WTC11 (cell line): ENCODE measurements around the gene RASA2. TPM values are rescaled to one million over a fixed set of nuclear protein-coding genes. Genes with fewer than 3 reads are reported as not detected.

Experiments used
- ATAC-seq: fragments of 200-7000 bp; cut with Tn5 transposase; 2 replicates; pipeline ENCODE4 v1.10.0; 2021; ENCODE audit warnings: mild to moderate bottlenecking, moderate library complexity
- CTCF ChIA-PET: fragments of 300-600 bp; sonication (Branson Sonifier 250); formaldehyde crosslinking; loops from one replicate; lab custom pipeline; 2021; ENCODE audit warnings: antibody characterized with exemption; lab: Charles Lee
- POLR2A ChIA-PET: fragments of 350-600 bp; sonication (Branson Sonifier 250); formaldehyde crosslinking; loops from one replicate; lab custom pipeline; 2021; ENCODE audit warnings: antibody characterized with exemption; lab: Charles Lee
- DNase-seq: peaks from one replicate; pipeline ENCODE4 v3.0.0; 2021; ENCODE audit warnings: low spot score
- H3K27ac Mint-ChIP-seq: 2 replicates; pipeline ENCODE4 v1.8.0; 2021; ENCODE audit warnings: mixed read lengths
- H3K27me3 Mint-ChIP-seq: 2 replicates; pipeline ENCODE4 v1.8.0; 2021; ENCODE audit warnings: low read depth, mild to moderate bottlenecking, moderate library complexity, mixed read lengths
- H3K36me3 Mint-ChIP-seq: 2 replicates; pipeline ENCODE4 v1.8.0; 2021; ENCODE audit warnings: mixed read lengths
- H3K4me1 Mint-ChIP-seq: 2 replicates; pipeline ENCODE4 v1.8.0; 2022; ENCODE audit warnings: mixed read lengths
- H3K4me3 Mint-ChIP-seq: 2 replicates; pipeline ENCODE4 v1.8.0; 2021; ENCODE audit warnings: mild to moderate bottlenecking, moderate library complexity, mixed read lengths
- H3K9me3 Mint-ChIP-seq: 2 replicates; pipeline ENCODE4 v1.8.0; 2021; ENCODE audit warnings: mixed read lengths
- ELF4 ChIP-seq: sonication (generic); formaldehyde crosslinking; IDR thresholded peaks from 2 replicates; pipeline ENCODE4 v1.8.1; 2022; ENCODE audit warnings: low read depth, mild to moderate bottlenecking, moderate library complexity, missing genetic modification reagents
- FOXK1 ChIP-seq: sonication (generic); formaldehyde crosslinking; IDR thresholded peaks from 2 replicates; pipeline ENCODE4 v1.8.0; 2022; ENCODE audit warnings: mild to moderate bottlenecking, moderate library complexity, missing genetic modification reagents
- FOXP1 ChIP-seq: sonication (generic); formaldehyde crosslinking; IDR thresholded peaks from 2 replicates; pipeline ENCODE4 v1.8.0; 2022; ENCODE audit warnings: missing genetic modification reagents, mild to moderate bottlenecking, moderate library complexity, borderline replicate concordance
- GRHL2 ChIP-seq: fragments of 250-450 bp; sonication (Bioruptor Pico); IDR thresholded peaks from 2 replicates; pipeline ENCODE4 v1.8.0; 2022; ENCODE audit warnings: mild to moderate bottlenecking, moderate library complexity; ENCODE audit not compliant: insufficient replicate concordance, severe bottlenecking
- JUN ChIP-seq: sonication (generic); formaldehyde crosslinking; IDR thresholded peaks from 2 replicates; pipeline ENCODE4 v1.8.0; 2023; ENCODE audit warnings: mild to moderate bottlenecking, missing genetic modification reagents
- SMAD4 ChIP-seq: sonication (generic); formaldehyde crosslinking; IDR thresholded peaks from 2 replicates; pipeline ENCODE4 v1.8.0; 2022; ENCODE audit warnings: mild to moderate bottlenecking, missing genetic modification reagents
- TP53 ChIP-seq: sonication (generic); formaldehyde crosslinking; IDR thresholded peaks from 2 replicates; pipeline ENCODE4 v1.8.1; 2023; ENCODE audit warnings: mild to moderate bottlenecking, missing genetic modification reagents
- ZNF138 ChIP-seq: sonication (generic); formaldehyde crosslinking; conservative IDR thresholded peaks from 2 replicates; pipeline ENCODE4 v1.8.1; 2022; ENCODE audit warnings: mild to moderate bottlenecking, moderate library complexity, missing genetic modification reagents
- ZNF219 ChIP-seq: sonication (generic); formaldehyde crosslinking; IDR thresholded peaks from 2 replicates; pipeline ENCODE4 v1.8.0; 2023; ENCODE audit warnings: missing genetic modification reagents, mild to moderate bottlenecking, borderline replicate concordance
- ZNF423 ChIP-seq: fragments of 250-450 bp; sonication (Bioruptor Pico); IDR thresholded peaks from 2 replicates; pipeline ENCODE4 v2.1.2; 2022; ENCODE audit warnings: mild to moderate bottlenecking, moderate library complexity
- total RNA-seq: library from RNA; stranded (reverse); gene quantifications from 3 replicates; pipeline ENCODE4 v1.2.3, GENCODE V29; 2021
- TF ChIP-seq, protein P1 (sequence below): sonication (generic); formaldehyde crosslinking; IDR thresholded peaks from 2 replicates; pipeline ENCODE4 v1.8.0; 2022; ENCODE audit warnings: mild to moderate bottlenecking, missing genetic modification reagents
- TF ChIP-seq, protein P2 (sequence below): sonication (generic); formaldehyde crosslinking; IDR thresholded peaks from 2 replicates; pipeline ENCODE4 v1.8.1; 2023; ENCODE audit warnings: mild to moderate bottlenecking, missing genetic modification reagents, borderline replicate concordance
- TF ChIP-seq, protein P3 (sequence below): fragments of 250-450 bp; sonication (Bioruptor Pico); IDR thresholded peaks from 2 replicates; pipeline ENCODE4 v1.9.0; 2021; ENCODE audit warnings: moderate library complexity, mild to moderate bottlenecking, inconsistent platforms, borderline replicate concordance
- TF ChIP-seq, protein P4 (sequence below): sonication (generic); formaldehyde crosslinking; IDR thresholded peaks from 2 replicates; pipeline ENCODE4 v1.8.0; 2023; ENCODE audit warnings: missing genetic modification reagents
- TF ChIP-seq, protein P5 (sequence below): sonication (generic); formaldehyde crosslinking; IDR thresholded peaks from 2 replicates; pipeline ENCODE4 v1.8.0; 2022; ENCODE audit warnings: mild to moderate bottlenecking, missing genetic modification reagents
- TF ChIP-seq, protein P6 (sequence below): sonication (generic); formaldehyde crosslinking; IDR thresholded peaks from 2 replicates; pipeline ENCODE4 v1.8.0; 2023; ENCODE audit warnings: missing genetic modification reagents, mild to moderate bottlenecking, borderline replicate concordance
- TF ChIP-seq, protein P7 (sequence below): sonication (generic); formaldehyde crosslinking; IDR thresholded peaks from 2 replicates; pipeline ENCODE4 v1.8.1; 2022; ENCODE audit warnings: mild to moderate bottlenecking, moderate library complexity, missing genetic modification reagents
- TF ChIP-seq, protein P8 (sequence below): sonication (generic); formaldehyde crosslinking; IDR thresholded peaks from 2 replicates; pipeline ENCODE4 v1.8.0; 2023; ENCODE audit warnings: mild to moderate bottlenecking, missing genetic modification reagents

RASA2 gene
- total RNA-seq, 1 experiment from 2014 or later = 13.9 TPM

DNA sequence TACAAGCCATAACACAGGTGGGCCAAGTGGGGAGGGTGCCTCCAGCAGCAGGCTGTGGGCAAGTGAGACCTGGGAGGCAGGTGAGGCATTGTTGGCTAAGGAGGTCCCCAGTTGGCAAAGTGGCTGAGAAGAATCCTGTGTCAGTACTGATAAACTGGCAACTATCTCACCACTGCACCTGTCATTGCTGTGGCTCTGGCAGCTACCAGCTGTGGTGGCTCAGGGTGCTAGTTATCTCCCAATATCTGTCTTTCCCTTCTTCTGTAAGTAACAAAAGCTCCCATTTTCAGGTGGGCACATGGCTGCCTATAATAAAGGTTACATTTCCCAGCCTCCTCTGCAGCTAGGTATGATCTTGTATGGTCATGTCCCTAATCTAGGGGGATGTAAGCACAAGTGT is 170.7 kb downstream of the RASA2 start (continued):
- TF ChIP-seq, protein P1, sequence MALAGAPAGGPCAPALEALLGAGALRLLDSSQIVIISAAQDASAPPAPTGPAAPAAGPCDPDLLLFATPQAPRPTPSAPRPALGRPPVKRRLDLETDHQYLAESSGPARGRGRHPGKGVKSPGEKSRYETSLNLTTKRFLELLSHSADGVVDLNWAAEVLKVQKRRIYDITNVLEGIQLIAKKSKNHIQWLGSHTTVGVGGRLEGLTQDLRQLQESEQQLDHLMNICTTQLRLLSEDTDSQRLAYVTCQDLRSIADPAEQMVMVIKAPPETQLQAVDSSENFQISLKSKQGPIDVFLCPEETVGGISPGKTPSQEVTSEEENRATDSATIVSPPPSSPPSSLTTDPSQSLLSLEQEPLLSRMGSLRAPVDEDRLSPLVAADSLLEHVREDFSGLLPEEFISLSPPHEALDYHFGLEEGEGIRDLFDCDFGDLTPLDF = no peak
- TF ChIP-seq, protein P2, sequence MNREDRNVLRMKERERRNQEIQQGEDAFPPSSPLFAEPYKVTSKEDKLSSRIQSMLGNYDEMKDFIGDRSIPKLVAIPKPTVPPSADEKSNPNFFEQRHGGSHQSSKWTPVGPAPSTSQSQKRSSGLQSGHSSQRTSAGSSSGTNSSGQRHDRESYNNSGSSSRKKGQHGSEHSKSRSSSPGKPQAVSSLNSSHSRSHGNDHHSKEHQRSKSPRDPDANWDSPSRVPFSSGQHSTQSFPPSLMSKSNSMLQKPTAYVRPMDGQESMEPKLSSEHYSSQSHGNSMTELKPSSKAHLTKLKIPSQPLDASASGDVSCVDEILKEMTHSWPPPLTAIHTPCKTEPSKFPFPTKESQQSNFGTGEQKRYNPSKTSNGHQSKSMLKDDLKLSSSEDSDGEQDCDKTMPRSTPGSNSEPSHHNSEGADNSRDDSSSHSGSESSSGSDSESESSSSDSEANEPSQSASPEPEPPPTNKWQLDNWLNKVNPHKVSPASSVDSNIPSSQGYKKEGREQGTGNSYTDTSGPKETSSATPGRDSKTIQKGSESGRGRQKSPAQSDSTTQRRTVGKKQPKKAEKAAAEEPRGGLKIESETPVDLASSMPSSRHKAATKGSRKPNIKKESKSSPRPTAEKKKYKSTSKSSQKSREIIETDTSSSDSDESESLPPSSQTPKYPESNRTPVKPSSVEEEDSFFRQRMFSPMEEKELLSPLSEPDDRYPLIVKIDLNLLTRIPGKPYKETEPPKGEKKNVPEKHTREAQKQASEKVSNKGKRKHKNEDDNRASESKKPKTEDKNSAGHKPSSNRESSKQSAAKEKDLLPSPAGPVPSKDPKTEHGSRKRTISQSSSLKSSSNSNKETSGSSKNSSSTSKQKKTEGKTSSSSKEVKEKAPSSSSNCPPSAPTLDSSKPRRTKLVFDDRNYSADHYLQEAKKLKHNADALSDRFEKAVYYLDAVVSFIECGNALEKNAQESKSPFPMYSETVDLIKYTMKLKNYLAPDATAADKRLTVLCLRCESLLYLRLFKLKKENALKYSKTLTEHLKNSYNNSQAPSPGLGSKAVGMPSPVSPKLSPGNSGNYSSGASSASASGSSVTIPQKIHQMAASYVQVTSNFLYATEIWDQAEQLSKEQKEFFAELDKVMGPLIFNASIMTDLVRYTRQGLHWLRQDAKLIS (CRISPR knock-in tag) = no peak
- TF ChIP-seq FOXK1 (CRISPR knock-in tag) (no peak), ELF4 (no peak)

DNA sequence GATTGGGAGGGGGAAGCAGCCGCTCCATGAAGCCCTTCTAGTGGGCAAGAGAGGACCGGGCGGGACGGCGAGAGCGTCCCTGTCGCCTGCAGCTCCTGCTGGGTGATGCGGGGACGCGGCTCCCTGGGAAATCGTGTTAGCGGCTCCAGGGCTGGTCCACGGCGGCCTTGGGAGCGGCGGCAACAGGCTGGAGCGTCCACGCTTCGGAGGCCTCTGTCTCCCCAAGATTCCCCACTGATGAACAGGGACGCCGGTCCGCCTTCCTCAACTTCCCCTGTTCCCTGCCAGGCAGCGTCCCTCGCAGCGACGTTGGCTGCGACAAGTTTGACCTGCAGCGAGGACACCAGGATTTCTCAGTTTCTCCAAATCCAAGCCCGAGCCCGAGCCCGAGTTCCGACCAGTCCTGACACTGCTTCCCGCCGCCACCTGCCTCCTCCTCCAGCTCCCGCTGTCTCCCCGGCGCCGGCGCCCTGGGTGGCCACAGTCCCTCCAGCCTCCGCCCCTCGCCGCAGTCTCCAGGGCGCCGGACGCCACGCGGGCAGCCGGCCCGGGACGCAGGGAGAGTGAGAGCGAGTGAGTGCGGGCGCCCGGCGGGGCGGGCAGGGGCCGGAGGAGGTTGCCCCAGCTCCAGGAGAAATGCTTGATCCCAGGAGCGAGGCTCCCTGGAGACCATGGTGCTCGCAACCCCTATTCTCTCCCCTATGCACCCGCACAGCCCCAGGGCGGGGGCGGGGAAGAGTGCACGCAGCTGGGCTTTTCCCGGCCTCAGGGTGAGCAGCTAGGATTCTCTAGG is 173.2 kb downstream of the RASA2 start:
- Mint-ChIP-seq H3K4me1 (peaks cover 29% of the 10 kb centered on the region), H3K4me3 (peak overlapping the region; percentile 91), H3K9me3 (peaks cover 27% of the 10 kb centered on the region), H3K27ac (no peak overlapping the region), H3K36me3 (peaks cover 17% of the 10 kb centered on the region), H3K27me3 (peaks cover 53% of the 10 kb centered on the region)
- ChIA-PET POLR2A (interaction anchor here (1.1 kb wide), 1 partner anchor 173 kb away, joined by 3 read pairs; no protein-coding TSS in a partner anchor), CTCF (interaction anchor here (0.8 to 2.8 kb wide), 3 partner anchors 12 to 134 kb away, joined by 5 to 15 read pairs (median 5); no protein-coding TSS in a partner anchor)
- DNase-seq = peak; percentile 60
- peak; percentile 58 for ATAC-seq
- TF ChIP-seq ZNF219 (CRISPR knock-in tag) (no peak), SMAD4 (CRISPR knock-in tag) (no peak), TP53 (0 out of 2 replicates have a peak, but pooled peaks have one; percentile 57), ZNF138 (0 out of 2 replicates have a peak, but pooled peaks have one; percentile 17), JUN (no peak), ZNF423 (CRISPR knock-in tag) (peak; percentile 93), FOXP1 (peak; percentile 83), GRHL2 (no peak)
- TF ChIP-seq, protein P3, sequence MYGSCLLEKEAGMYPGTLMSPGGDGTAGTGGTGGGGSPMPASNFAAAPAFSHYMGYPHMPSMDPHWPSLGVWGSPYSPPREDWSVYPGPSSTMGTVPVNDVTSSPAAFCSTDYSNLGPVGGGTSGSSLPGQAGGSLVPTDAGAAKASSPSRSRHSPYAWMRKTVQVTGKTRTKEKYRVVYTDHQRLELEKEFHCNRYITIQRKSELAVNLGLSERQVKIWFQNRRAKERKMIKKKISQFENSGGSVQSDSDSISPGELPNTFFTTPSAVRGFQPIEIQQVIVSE (CRISPR knock-in tag) = no peak
- TF ChIP-seq, protein P4, sequence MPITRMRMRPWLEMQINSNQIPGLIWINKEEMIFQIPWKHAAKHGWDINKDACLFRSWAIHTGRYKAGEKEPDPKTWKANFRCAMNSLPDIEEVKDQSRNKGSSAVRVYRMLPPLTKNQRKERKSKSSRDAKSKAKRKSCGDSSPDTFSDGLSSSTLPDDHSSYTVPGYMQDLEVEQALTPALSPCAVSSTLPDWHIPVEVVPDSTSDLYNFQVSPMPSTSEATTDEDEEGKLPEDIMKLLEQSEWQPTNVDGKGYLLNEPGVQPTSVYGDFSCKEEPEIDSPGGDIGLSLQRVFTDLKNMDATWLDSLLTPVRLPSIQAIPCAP (CRISPR knock-in tag) = no peak
- TF ChIP-seq, protein P5, sequence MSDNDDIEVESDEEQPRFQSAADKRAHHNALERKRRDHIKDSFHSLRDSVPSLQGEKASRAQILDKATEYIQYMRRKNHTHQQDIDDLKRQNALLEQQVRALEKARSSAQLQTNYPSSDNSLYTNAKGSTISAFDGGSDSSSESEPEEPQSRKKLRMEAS (CRISPR knock-in tag) = peak; percentile 69; the same call in 1 of the 2 replicates
- TF ChIP-seq, protein P6, sequence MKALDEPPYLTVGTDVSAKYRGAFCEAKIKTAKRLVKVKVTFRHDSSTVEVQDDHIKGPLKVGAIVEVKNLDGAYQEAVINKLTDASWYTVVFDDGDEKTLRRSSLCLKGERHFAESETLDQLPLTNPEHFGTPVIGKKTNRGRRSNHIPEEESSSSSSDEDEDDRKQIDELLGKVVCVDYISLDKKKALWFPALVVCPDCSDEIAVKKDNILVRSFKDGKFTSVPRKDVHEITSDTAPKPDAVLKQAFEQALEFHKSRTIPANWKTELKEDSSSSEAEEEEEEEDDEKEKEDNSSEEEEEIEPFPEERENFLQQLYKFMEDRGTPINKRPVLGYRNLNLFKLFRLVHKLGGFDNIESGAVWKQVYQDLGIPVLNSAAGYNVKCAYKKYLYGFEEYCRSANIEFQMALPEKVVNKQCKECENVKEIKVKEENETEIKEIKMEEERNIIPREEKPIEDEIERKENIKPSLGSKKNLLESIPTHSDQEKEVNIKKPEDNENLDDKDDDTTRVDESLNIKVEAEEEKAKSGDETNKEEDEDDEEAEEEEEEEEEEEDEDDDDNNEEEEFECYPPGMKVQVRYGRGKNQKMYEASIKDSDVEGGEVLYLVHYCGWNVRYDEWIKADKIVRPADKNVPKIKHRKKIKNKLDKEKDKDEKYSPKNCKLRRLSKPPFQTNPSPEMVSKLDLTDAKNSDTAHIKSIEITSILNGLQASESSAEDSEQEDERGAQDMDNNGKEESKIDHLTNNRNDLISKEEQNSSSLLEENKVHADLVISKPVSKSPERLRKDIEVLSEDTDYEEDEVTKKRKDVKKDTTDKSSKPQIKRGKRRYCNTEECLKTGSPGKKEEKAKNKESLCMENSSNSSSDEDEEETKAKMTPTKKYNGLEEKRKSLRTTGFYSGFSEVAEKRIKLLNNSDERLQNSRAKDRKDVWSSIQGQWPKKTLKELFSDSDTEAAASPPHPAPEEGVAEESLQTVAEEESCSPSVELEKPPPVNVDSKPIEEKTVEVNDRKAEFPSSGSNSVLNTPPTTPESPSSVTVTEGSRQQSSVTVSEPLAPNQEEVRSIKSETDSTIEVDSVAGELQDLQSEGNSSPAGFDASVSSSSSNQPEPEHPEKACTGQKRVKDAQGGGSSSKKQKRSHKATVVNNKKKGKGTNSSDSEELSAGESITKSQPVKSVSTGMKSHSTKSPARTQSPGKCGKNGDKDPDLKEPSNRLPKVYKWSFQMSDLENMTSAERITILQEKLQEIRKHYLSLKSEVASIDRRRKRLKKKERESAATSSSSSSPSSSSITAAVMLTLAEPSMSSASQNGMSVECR (CRISPR knock-in tag) = 0 out of 2 replicates have a peak, but pooled peaks have one; percentile 66
- TF ChIP-seq, protein P7, sequence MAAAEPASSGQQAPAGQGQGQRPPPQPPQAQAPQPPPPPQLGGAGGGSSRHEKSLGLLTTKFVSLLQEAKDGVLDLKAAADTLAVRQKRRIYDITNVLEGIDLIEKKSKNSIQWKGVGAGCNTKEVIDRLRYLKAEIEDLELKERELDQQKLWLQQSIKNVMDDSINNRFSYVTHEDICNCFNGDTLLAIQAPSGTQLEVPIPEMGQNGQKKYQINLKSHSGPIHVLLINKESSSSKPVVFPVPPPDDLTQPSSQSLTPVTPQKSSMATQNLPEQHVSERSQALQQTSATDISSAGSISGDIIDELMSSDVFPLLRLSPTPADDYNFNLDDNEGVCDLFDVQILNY (CRISPR knock-in tag) = no peak
- TF ChIP-seq, protein P8, sequence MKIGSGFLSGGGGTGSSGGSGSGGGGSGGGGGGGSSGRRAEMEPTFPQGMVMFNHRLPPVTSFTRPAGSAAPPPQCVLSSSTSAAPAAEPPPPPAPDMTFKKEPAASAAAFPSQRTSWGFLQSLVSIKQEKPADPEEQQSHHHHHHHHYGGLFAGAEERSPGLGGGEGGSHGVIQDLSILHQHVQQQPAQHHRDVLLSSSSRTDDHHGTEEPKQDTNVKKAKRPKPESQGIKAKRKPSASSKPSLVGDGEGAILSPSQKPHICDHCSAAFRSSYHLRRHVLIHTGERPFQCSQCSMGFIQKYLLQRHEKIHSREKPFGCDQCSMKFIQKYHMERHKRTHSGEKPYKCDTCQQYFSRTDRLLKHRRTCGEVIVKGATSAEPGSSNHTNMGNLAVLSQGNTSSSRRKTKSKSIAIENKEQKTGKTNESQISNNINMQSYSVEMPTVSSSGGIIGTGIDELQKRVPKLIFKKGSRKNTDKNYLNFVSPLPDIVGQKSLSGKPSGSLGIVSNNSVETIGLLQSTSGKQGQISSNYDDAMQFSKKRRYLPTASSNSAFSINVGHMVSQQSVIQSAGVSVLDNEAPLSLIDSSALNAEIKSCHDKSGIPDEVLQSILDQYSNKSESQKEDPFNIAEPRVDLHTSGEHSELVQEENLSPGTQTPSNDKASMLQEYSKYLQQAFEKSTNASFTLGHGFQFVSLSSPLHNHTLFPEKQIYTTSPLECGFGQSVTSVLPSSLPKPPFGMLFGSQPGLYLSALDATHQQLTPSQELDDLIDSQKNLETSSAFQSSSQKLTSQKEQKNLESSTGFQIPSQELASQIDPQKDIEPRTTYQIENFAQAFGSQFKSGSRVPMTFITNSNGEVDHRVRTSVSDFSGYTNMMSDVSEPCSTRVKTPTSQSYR (CRISPR knock-in tag) = 0 out of 2 replicates have a peak, but pooled peaks have one; percentile 37
